Endometrial microvascular endothelial cells (primary cell): ENCODE data around the gene SIGLEC7. TPM values are rescaled to one million over a fixed set of nuclear protein-coding genes. Genes with fewer than 3 reads are reported as not detected.

ENCODE experiments used
- in situ Hi-C: cut with HindIII; loops from 2 replicates; pipeline ENCODE4 v1.10.0; 2017; ENCODE audit warnings: low sequenced_read_pairs, low pct_unique_long_range_greater_than_20kb; ENCODE audit errors: inconsistent ontology term
- total RNA-seq: library from RNA; depleted of rRNA; stranded (reverse); fragments of >200 nt; gene quantifications from one replicate; pipeline ENCODE4 v1.2.3, GENCODE V29; 2015; ENCODE audit errors: inconsistent ontology term

SIGLEC7 gene
- total RNA-seq, 1 donor from 2014 or later, result not detected

DNA sequence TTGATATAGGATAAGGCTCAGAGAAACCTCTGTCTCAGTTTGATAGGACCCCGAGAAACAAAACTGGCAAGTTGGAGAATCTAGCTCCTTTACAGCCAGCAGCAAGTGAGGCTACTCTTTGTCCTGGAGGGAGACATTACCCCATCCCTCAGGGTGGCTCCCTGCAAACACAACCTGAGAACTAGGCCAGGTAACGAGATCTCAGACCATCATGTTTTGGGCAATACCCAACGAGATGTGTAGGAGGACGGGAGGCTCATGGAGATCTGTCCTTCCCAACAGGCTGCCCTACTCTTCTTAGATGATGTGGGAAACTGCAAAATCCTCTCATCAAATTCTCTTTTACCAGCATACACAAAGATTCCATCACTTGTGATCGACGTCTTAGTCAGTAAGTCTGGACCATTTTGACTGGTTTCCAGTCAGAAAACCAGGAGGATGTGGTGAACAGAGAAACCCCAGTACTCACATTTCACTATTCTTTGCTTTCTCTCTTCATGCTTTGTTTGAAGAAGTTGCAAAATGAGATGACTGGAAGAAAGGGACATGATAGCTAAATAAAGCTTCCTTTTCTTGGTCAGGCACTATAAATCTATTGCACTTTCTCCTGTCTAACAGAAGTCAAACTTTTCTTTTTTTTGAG is 27.9 kb upstream of the SIGLEC7 start:
- in situ Hi-C loops, result no loop called here

DNA sequence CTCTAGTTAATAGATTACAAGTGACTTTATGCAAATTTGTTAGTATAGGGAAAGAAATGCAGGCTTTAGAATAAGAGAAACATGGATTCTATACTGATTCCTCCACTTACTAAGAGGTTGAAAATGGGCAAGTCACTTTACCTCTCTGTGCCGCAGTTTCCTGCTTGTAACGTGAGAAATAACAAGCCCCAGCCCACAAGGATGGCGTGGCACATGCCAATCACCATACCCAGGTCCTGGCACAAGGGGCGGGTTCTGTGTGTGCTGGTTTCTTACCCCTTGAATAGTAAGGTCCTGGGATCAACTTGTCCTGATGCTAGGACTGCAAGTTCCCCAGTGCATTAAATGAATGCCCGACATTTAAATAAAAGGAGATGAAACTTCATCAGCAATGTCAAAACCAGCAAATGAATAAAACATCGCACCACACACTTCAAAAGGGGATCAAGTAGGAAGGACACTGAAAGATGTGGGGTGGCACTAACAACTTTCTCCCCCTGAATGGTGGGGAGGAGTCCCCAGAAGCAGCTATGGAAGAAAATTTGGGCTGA is 25.3 kb upstream of the SIGLEC7 start:
- in situ Hi-C loops, result no loop called here

DNA sequence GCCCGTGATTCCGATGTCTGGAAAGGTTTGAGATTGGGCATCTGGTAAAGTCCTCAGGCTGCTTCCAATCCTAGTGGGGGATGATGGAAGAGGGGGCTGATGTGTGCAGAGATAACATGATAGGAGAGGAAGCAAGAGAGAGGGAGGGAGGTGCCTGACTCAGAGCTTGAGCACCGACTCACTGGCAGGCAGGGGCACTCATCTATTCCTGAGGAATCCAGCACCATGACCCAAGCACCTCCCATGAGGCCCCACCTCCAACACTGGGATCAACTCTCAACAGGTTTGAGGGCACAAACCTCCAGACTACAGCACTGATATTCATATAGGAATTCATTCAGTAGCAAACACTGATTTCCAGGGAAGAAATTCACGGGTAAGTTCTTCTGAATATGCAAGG is 23.0 kb upstream of the SIGLEC7 start:
- in situ Hi-C loops, result no loop called here

DNA sequence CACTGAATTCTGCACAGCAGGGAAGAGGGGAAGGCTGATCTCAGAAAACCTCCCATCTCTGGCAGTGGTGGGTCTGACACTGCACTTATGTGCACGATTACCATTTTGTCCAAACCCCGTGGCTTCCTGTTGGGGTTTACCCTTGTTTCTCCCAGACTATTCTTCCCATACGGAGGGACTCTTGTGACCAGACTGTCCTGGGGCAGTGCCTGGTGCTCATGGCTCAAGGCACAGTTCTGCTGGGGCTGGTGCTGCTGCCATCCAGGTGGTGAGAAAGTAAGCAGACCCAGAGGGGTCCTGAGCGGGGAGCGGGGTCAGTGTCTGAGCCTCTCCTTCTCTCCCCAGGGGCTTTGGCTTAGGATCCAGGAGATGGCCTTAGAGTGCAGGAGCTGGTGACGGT is 22.5 kb upstream of the SIGLEC7 start:
- in situ Hi-C loops, result no loop called here

DNA sequence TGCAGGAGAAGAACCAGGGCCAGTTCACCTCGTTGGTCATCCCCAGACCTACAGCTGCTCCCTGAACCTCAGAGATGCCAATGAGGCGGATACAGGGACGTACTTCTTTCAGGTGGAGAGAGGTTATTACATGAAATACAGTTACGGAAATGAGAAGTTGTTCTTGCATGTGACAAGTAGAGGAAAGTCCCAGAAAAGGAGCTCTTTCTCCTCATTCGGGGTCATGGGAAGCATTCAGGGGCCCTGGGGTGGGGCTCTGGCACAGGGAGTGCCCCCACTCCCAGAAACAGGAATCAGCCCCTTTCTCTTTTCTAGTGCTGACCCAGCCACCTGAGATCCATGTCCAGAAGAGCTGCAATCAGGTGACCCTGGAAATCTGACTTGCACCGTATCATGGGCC is 21.9 kb upstream of the SIGLEC7 start:
- in situ Hi-C loops, result no loop called here

DNA sequence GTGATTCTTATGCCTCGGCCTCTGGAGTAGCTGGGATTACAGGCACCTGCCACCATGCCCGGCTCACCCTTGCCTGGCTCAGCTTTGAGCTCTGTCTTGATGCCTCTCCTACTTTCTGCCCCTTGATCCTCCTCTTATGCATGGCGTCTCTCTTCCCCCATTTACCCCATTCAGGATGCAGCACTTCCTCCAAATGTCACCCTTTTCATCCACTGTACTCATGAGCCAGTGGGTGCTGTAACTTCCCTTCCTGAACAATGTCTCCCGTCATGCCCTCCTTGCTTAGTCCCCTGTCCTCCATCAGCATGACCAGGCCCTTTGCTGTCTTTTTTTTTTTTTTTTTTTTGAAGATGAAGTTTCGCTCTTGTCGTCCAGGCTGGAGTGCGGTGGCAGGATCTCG is 20.8 kb upstream of the SIGLEC7 start:
- in situ Hi-C loops, result no loop called here

DNA sequence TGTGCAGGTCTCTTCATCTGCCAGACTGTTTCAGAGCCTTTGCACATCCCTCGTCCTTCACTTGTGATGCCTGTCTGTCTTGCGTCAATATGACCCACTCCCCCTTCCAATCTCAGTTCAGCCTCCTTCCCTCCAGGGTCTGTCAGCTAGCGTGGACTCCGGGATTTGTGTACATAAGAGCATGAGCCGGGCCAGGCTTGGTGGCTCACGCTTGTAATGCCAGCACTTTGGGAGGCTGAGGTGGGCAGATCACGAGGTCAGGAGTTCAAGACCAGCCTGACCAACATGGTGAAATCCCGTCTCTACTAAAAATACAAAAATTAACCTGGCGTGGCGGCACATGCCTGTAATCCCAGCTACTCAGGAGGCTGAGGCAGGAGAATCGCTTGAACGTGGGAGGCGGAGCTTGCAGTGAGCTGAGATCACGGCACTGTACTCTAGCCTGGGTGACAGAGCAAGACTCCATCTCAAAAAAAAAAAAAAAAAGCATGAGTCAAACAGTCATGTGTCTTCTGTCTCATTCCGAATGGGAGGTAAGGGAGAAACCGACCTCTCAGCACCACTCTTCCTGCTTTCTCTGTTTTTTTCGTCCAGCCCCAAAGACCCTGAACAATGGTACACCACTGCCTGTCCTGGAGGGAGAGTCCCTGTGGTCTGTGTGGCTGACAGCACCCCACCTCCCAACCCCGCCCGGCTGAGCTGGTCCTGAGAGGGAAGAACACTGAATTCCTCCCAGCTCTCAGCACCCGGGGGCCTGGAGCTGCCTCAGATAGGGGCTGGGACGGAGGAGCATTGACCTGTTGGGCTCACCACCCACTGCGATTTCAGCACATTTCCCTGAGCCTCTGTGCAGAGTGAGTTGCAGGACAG is 19.8 kb upstream of the SIGLEC7 start:
- in situ Hi-C loops, result no loop called here

DNA sequence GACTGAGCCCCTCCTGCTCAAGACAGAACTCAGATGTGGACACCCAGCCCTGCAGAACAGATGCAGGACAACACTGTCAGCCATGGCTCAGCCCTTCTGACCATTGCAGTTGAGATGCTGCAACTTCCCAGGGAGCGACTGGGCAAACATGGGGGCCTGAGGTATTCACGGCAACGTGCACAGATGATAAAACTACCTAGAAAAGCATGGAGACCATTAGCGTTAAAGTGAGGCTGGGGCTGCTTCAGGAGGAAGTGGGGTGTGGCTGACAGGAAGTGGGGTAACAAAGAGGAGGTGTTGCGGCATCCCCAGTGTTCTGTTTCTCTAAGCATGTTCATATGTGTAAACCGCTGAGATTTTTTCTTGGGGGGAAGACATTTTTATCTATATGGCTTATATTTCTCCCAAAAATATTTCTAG is 18.7 kb upstream of the SIGLEC7 start:
- in situ Hi-C loops, result no loop called here

DNA sequence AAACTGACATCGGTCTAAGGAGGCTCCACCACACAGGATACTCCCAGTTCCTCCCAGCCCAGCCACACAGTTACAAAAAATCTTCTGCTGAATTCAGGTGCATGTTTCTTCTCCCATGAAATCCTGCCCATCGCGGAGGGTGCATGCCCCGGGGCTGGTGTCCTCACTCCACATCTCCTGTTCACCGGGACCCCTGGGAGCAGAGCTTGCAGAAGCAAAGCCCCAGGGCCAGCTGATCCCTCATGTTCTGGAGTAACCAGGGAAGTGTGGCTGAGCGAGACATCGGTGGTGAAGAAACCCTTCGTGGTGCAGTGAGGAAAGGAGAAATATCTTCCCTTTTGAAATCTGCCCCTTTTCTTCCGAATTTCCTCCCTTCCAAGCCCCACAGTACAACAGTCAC is 18.3 kb upstream of the SIGLEC7 start:
- in situ Hi-C loops, result no loop called here

DNA sequence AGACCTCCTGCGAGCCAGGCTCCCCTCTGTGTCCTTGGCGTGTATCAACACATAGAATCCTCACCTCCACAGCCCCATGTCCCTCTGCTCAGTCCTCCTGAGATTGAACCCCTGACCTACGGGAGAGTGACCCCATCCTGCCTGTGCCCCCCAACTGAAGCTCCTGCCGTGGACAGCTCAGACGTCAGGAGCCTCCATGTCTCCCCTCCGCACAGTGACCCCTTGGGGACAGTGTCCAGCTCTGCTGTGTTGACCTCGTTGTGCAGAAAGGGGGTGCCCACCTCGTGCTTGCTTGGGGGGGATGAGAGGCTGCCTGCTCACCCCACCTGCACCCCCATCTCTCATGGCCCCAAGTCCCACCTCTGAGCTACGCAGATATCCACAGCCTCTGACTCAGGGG is 17.9 kb upstream of the SIGLEC7 start:
- in situ Hi-C loops, result no loop called here

DNA sequence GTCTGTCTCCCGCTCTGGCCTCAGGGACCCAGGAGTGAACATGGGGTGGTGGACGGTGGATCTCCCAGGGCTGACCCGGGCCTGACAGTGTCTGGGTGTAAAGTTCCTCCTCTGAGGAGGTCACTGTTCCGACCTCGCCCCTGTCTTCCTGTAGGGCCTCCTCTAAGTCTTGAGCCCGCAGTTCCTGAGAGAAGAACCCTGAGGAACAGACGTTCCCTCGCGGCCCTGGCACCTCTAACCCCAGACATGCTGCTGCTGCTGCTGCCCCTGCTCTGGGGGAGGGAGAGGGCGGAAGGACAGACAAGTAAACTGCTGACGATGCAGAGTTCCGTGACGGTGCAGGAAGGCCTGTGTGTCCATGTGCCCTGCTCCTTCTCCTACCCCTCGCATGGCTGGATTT is 17.4 kb upstream of the SIGLEC7 start, which contains the start of gene SIGLEC9:
SIGLEC9 (plus strand) TSS at position 178 of the 400 bp plus-strand sequence; CDS start at position 247, 69 bp downstream.
- in situ Hi-C loops, result no loop called here

DNA sequence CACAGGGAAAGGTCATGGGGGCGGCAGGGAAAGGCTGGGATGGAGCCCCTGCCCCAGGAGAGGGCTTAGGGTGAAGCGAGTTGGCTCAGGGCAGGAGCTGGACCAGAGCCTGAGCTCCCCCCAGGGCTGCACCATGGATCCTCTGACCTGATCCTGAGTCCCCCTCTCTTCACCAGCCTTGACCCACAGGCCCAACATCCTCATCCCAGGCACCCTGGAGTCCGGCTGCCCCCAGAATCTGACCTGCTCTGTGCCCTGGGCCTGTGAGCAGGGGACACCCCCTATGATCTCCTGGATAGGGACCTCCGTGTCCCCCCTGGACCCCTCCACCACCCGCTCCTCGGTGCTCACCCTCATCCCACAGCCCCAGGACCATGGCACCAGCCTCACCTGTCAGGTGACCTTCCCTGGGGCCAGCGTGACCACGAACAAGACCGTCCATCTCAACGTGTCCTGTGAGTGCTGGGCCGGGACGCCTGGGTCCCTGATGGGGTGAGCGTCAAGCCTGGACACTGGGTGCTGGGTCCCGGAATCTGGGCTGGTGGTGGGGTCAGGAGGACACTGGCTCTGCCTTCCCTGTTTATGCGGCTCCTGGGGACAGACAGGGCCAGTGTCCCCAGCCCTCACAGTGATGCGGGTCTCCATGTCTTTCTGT is 16.6 kb upstream of the SIGLEC7 start:
- in situ Hi-C loops, result no loop called here

DNA sequence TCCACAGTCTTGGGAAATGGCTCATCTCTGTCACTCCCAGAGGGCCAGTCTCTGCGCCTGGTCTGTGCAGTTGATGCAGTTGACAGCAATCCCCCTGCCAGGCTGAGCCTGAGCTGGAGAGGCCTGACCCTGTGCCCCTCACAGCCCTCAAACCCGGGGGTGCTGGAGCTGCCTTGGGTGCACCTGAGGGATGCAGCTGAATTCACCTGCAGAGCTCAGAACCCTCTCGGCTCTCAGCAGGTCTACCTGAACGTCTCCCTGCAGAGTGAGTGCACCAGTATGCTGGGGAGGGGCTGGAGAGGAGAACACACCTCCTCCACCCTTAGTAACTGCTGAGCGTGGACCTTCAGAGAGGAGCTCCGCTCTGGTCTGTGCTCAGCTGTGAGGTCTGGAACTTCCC is 15.1 kb upstream of the SIGLEC7 start:
- in situ Hi-C loops, result no loop called here

DNA sequence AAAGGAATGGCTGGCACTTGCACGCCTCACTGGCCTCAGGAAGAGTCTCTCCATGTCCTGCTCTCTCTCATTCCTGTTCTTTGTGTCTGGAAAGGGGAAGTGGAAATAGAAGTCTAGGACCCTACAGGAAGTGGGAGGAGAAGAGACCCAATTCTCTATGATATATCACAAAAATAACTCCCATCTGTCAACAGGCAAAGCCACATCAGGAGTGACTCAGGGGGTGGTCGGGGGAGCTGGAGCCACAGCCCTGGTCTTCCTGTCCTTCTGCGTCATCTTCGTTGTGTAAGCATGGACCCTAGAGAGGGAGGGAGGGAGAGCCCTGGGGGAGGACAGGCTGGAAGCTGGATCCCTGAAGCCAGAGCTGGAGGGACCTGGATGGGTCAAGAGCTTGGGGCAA is 14.3 kb upstream of the SIGLEC7 start:
- in situ Hi-C loops, result no loop called here

DNA sequence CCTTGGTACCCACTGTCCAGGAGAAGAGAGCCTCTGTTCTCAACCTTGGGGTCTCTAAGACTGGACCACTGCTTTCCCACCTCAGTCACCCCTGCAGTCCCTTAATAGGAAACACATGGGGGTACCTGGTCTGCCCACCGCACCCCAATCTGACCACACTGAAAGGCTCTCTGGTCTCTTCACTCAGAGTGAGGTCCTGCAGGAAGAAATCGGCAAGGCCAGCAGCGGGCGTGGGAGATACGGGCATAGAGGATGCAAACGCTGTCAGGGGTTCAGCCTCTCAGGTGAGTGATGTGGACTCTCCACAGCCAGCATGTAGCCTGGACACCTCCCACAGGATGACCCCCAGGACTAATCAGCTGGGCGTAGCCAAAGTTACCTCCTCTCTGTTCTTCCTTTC is 13.9 kb upstream of the SIGLEC7 start:
- in situ Hi-C loops, result no loop called here

DNA sequence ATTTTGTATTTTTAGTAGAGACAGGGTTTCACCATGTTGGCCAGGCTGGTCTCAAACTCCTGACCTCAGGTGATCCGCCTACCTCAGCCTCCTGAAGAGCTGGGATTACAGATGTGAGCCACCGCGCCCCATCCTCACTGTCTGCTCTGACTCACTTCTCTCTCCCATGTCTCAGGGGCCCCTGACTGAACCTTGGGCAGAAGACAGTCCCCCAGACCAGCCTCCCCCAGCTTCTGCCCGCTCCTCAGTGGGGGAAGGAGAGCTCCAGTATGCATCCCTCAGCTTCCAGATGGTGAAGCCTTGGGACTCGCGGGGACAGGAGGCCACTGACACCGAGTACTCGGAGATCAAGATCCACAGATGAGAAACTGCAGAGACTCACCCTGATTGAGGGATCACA is 12.4 kb upstream of the SIGLEC7 start:
- in situ Hi-C loops, result no loop called here

DNA sequence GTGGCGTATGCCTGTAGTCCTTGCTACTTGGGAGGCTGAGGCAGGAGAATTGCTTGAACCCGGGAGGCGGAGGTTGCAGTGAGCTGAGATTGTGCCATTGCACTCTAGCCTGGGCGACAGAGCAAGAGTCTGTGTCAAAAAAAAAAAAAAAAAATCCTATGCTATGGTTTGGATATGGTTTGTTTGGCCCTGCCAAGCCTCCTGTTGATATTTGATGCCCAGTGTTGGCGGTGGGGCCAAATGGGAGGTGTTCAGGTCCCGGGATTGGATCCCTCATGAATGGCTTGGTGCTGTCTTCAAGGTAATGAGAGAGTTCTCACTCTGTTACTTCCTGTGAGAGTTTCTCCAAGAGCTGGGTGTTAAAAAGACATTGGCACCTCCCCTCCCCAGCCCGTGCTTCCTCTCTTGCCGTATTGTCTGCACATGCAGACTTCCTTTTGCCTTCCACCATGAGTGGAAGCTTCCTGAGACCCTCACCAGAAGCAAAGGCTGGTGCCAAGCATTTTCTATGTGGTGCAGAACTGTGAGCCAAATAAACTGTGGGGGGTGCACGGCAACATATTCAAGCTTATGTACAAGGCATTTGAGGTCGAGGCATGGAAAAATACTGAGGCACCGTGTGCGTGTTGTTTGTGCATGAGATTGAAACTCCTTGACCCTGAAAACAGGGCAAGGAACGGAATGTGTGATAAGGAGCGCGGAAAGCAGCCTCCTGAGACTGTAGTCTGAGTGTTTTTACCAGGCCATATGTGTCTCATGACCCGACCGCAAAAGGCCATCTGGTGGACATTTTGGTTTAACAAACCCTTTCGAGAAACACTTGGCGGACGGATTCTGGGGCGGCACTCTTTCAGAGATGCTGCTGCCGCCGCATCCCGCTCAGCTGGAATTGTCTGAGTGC is 10.1 kb upstream of the SIGLEC7 start:
- in situ Hi-C loops, result no loop called here

DNA sequence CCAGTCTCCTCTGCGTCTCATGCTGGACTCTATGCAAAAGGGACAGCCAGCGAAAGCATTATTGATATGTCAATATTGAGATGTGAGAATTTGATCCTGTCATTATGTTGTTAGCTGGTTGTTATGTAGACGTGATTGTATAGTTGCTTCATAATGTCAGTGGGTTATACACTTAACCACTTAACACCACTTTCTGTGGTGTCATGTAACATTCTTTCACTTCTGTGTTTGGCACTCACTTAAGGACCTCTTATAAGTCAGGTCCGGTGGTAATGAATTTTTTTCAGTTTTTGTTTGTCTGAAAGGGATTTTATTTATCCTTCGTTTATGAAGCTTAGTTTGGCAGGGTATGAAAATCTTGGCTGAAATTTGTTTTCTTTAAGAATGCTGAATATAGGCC is 7.1 kb upstream of the SIGLEC7 start:
- in situ Hi-C loops, result no loop called here
